ENCODE data around the gene PLPPR1. TPM values are rescaled to one million over a fixed set of nuclear protein-coding genes. Genes with fewer than 3 reads are reported as not detected.

PLPPR1 gene
- total RNA-seq, 1 donor from 2014 or later = 3.2 TPM

- Mint-ChIP-seq H3K27me3 (ENCODE audit: insufficient read depth, low read depth) (peaks cover 2% of the 10 kb centered on the region), H3K36me3 (no peaks in the 10 kb centered on the region), H3K4me3 (no peak overlapping the region), H3K9me3 (no peaks in the 10 kb centered on the region), H3K4me1 (peaks cover 3% of the 10 kb centered on the region), H3K27ac (no peak overlapping the region)
- no peaks in the 10 kb centered on the region for H3K4me1 ChIP-seq
- TF ChIP-seq CTCF (IDR thresholded peaks at IDR 0.05) = no peak
- no peak for TF ChIP-seq EZH2phosphoT487 (IDR thresholded peaks at IDR 0.05)
- no peak for TF ChIP-seq EZH2 (IDR thresholded peaks at IDR 0.05)
- DNase-seq (ENCODE audit: low spot score) = no peak
- H3K36me3 ChIP-seq = no peaks in the 10 kb centered on the region
- no peaks in the 10 kb centered on the region for H3K9me3 ChIP-seq (ENCODE audit: low read depth)
- H3K27ac ChIP-seq = no peak overlapping the region
- H2AFZ ChIP-seq (replicated peaks) = no peak overlapping the region
- H4K20me1 ChIP-seq (ENCODE audit: low read depth) = no peaks in the 10 kb centered on the region
- no peak overlapping the region for H3K4me3 ChIP-seq
- no peaks in the 10 kb centered on the region for H3K79me2 ChIP-seq (ENCODE audit: low read depth)
- H3K9ac ChIP-seq = no peak overlapping the region
- H3K4me2 ChIP-seq = no peak overlapping the region
- H3F3A ChIP-seq (ENCODE audit: low read depth) = no peaks in the 10 kb centered on the region
- no peaks in the 10 kb centered on the region for H3K27me3 ChIP-seq
Measured at GRCh38 chr9:100992632-100993031, 35.9 kb upstream of the PLPPR1 start.

DNA sequence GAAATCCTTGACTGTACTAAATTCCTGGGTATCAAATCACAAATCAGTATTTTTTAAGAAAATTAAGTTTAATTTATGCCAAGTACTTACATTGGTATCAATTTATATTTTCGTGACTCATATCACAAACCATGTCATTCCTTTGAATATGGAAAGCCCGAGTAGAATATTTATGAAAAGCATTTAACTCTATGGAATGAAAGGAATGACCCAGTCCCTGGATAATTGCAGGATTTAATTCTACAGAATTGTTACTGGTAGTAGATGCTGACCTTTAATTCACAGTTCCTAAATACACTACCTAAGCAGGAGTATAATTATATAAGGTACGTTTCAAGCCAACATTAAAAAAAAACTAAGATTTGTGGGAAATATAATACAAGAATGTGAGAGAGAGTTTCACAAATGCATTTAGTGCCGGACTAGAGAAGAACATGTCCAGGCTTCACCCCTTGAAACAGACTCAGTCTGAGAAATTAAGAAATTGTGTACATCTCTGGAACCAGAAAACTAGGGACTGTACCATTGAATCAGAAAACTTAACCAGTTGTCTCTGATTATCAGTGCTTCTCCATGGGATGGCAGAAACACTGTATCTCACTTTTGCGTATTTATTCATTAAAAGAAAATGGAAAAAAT lies 28.5 kb upstream of the PLPPR1 start:
- no peaks in the 10 kb centered on the region for H3K4me1 ChIP-seq
- Mint-ChIP-seq H3K4me1 (peaks cover 3% of the 10 kb centered on the region), H3K4me3 (no peak overlapping the region), H3K27me3 (ENCODE audit: insufficient read depth, low read depth) (no peaks in the 10 kb centered on the region), H3K36me3 (no peaks in the 10 kb centered on the region), H3K9me3 (no peaks in the 10 kb centered on the region), H3K27ac (no peak overlapping the region)
- no peak overlapping the region for H2AFZ ChIP-seq (replicated peaks)
- no peaks in the 10 kb centered on the region for H3K27me3 ChIP-seq
- H3K4me3 ChIP-seq = no peak overlapping the region
- no peaks in the 10 kb centered on the region for H4K20me1 ChIP-seq (ENCODE audit: low read depth)
- no peak overlapping the region for H3K4me2 ChIP-seq
- no peaks in the 10 kb centered on the region for H3K36me3 ChIP-seq
- no peak for DNase-seq (ENCODE audit: low spot score)
- H3K9me3 ChIP-seq (ENCODE audit: low read depth) = no peaks in the 10 kb centered on the region
- no peak overlapping the region for H3K27ac ChIP-seq
- H3F3A ChIP-seq (ENCODE audit: low read depth) = no peaks in the 10 kb centered on the region
- H3K79me2 ChIP-seq (ENCODE audit: low read depth) = no peaks in the 10 kb centered on the region
- no peak for TF ChIP-seq CTCF (IDR thresholded peaks at IDR 0.05)
- no peak for TF ChIP-seq EZH2phosphoT487 (IDR thresholded peaks at IDR 0.05)
- no peak for TF ChIP-seq EZH2 (IDR thresholded peaks at IDR 0.05)
- H3K9ac ChIP-seq = no peak overlapping the region

- Histone ChIP-seq H3K79me2 (ENCODE audit: low read depth) (no peaks in the 10 kb centered on the region), H3F3A (ENCODE audit: low read depth) (no peaks in the 10 kb centered on the region), H3K4me3 (no peak overlapping the region), H3K9ac (no peak overlapping the region), H3K9me3 (ENCODE audit: low read depth) (no peaks in the 10 kb centered on the region), H3K27ac (no peak overlapping the region), H4K20me1 (ENCODE audit: low read depth) (no peaks in the 10 kb centered on the region), H3K27me3 (no peaks in the 10 kb centered on the region), H3K36me3 (no peaks in the 10 kb centered on the region), H3K4me2 (no peak overlapping the region), H3K4me1 (no peaks in the 10 kb centered on the region), H2AFZ (replicated peaks) (no peak overlapping the region)
- Mint-ChIP-seq H3K27ac (no peak overlapping the region), H3K4me1 (peaks cover 3% of the 10 kb centered on the region), H3K27me3 (ENCODE audit: insufficient read depth, low read depth) (no peaks in the 10 kb centered on the region), H3K4me3 (no peak overlapping the region), H3K9me3 (peaks cover 5% of the 10 kb centered on the region), H3K36me3 (no peaks in the 10 kb centered on the region)
- DNase-seq (ENCODE audit: low spot score) = no peak
- TF ChIP-seq EZH2phosphoT487 (IDR thresholded peaks at IDR 0.05) (no peak), EZH2 (IDR thresholded peaks at IDR 0.05) (no peak), CTCF (IDR thresholded peaks at IDR 0.05) (no peak)
Measured at GRCh38 chr9:101005246-101005645, 23.3 kb upstream of the PLPPR1 start.

Measured in neural progenitor cell (in vitro differentiated cells).